Measurements from ENCODE around the gene SPOCD1. TPM values are rescaled to one million over a fixed set of nuclear protein-coding genes. Genes with fewer than 3 reads are reported as not detected.

Gene SPOCD1
- total RNA-seq, 1 experiment from 2014 or later: 0.54 TPM

GRCh38 chr1:31859719-31860118 is 43.9 kb upstream of the SPOCD1 start:
- CTCF ChIA-PET: no interaction called here
- in situ Hi-C loops (cut with HindIII; ENCODE audit: low pct_unique_long_range_greater_than_20kb, low sequenced_read_pairs): no loop called here
- intact Hi-C loops (cut with micrococcal nuclease; ENCODE audit: unreplicated experiment): no loop called here

GRCh38 chr1:31859044-31859443 is 43.2 kb upstream of the SPOCD1 start:
- ChIA-PET POLR2A (interaction anchor here (0.6 kb wide), 1 partner anchor 82 kb away, joined by 15 read pairs; no protein-coding TSS in a partner anchor), CTCF (no interaction called here)
- Histone ChIP-seq H3K27me3 (ENCODE audit: control insufficient read depth, insufficient read depth, low read length) (no peaks in the 10 kb centered on the region), H3K36me3 (ENCODE audit: control insufficient read depth, insufficient read depth, low read length) (no peaks in the 10 kb centered on the region), H3K27ac (ENCODE audit: low read length) (no peak overlapping the region), H3K4me1 (ENCODE audit: control insufficient read depth, insufficient read depth, low read length) (no peaks in the 10 kb centered on the region), H3K9me3 (ENCODE audit: control insufficient read depth, insufficient read depth, low read depth, low read length) (no peaks in the 10 kb centered on the region), H3K4me3 (ENCODE audit: low read depth in 2 of 2, low read length in 2 of 2) (no peak overlapping the region)
- DNase-seq (ENCODE audit: low read depth, low spot score): no peak
- intact Hi-C loops (cut with micrococcal nuclease; ENCODE audit: unreplicated experiment) (no loop called here), in situ Hi-C loops (cut with HindIII; ENCODE audit: low pct_unique_long_range_greater_than_20kb, low sequenced_read_pairs) (no loop called here)
- no peak for TF ChIP-seq SIN3A (IDR thresholded peaks at IDR 0.05; ENCODE audit: borderline replicate concordance, insufficient read depth, low read depth, low read length)
- TF ChIP-seq REST (IDR thresholded peaks at IDR 0.05; ENCODE audit: insufficient read depth in 1 of 2, low read depth in 2 of 2, low read length in 1 of 2): no peak
- no peak for TF ChIP-seq CTCF (IDR thresholded peaks at IDR 0.05)
- no peak for TF ChIP-seq TCF7L2 (IDR thresholded peaks at IDR 0.05; ENCODE audit: low read depth, low read length)
- TF ChIP-seq POLR2AphosphoS5 (IDR thresholded peaks at IDR 0.05; ENCODE audit: low read depth, low read length): no peak
- ATAC-seq: no peak
- no TSS peak for BruUV-seq (replicated peaks)

More at GRCh38 chr1:31859719-31860118, 43.9 kb upstream of the SPOCD1 start:
- TF ChIP-seq SIN3A (IDR thresholded peaks at IDR 0.05; ENCODE audit: borderline replicate concordance, insufficient read depth, low read depth, low read length) (no peak), TCF7L2 (IDR thresholded peaks at IDR 0.05; ENCODE audit: low read depth, low read length) (no peak), CTCF (IDR thresholded peaks at IDR 0.05) (no peak), REST (IDR thresholded peaks at IDR 0.05; ENCODE audit: insufficient read depth in 1 of 2, low read depth in 2 of 2, low read length in 1 of 2) (no peak), POLR2AphosphoS5 (IDR thresholded peaks at IDR 0.05; ENCODE audit: low read depth, low read length) (no peak)
- Histone ChIP-seq H3K27me3 (ENCODE audit: control insufficient read depth, insufficient read depth, low read length) (no peaks in the 10 kb centered on the region), H3K36me3 (ENCODE audit: control insufficient read depth, insufficient read depth, low read length) (no peaks in the 10 kb centered on the region), H3K9me3 (ENCODE audit: control insufficient read depth, insufficient read depth, low read depth, low read length) (no peaks in the 10 kb centered on the region), H3K4me1 (ENCODE audit: control insufficient read depth, insufficient read depth, low read length) (no peaks in the 10 kb centered on the region), H3K4me3 (ENCODE audit: low read depth in 2 of 2, low read length in 2 of 2) (no peak overlapping the region), H3K27ac (ENCODE audit: low read length) (no peak overlapping the region)
- no TSS peak for BruUV-seq (replicated peaks)
- ATAC-seq: no peak
- DNase-seq (ENCODE audit: low read depth, low spot score): no peak
- POLR2A ChIA-PET: interaction anchor here (0.6 kb wide), 1 partner anchor 102 kb away, joined by 4 read pairs; no protein-coding TSS in a partner anchor

All from Panc1 (cell line).